A172 (cell line): ENCODE data around the gene KIF1A. TPM values are rescaled to one million over a fixed set of nuclear protein-coding genes. Genes with fewer than 3 reads are reported as not detected.
"Not testable (repeated sequence)": the region's sequence is repeated elsewhere in the genome, so short reads cannot be mapped to it uniquely, and the experiment has no call there.

Source experiments
- DNase-seq: peaks from one replicate; pipeline ENCODE4 v3.0.0-alpha.2; 2015; ENCODE audit warnings: low spot score
- total RNA-seq: library from RNA; depleted of rRNA; stranded (reverse); fragments of >200 nt; shearing (Covaris generic); gene quantifications from 2 replicates; pipeline ENCODE4 v1.2.3, GENCODE V29; 2014

KIF1A gene
- total RNA-seq, 1 experiment from 2014 or later = 6.4 TPM

- no peak for DNase-seq
Observed at GRCh38 chr2:240846873-240847595, 27.0 kb upstream of the KIF1A start.

DNA sequence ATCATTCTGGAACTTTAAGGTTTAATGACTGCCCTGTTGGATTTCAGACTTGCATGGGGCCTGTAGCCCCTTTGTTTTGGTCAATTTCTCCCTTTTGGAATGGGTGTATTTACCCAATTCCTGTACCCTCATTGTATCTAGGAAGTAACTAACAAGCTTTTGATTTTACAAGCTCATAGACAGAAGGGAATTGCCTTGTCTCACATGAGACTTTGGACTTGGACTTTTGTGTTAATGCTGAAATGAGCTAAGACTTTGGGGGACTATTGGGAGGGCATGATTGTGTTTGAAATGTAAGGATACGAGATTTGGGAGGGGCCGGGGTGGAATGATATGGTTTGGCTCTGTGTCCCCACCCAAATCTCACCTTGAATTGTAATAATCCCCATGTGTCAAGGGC, 26.3 kb upstream of the KIF1A start:
- DNase-seq = not testable (repeated sequence)

DNA sequence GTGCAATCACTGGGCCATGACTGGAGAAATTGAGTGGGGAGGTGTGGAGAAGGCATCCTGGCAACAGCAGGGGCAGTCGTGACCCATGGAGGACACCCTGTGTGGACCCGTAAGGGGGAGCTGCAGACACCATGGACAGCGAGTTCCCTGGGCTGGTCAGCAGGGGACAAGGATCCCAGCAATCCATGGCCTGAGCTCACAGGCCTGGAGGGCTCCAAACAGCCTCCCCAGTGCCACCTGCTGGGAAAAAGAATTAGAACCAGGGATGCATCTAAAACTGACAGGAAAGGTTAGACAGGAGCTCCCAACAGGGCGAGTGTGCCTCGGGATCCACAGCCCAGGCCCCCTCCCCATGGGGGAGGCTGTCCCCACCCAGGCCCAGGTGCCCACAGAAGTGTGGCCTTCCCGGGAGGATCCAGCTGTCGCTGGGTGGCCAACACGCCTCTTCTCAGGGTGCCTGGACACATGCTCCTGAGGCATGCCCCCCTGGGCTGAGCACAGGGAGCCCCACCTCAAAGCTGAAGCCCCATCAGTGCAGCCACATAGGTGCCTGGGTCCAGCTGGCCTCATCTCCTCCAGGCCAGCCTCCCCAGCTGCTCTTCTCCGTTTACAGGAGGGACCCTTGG, 20.5 kb upstream of the KIF1A start:
- DNase-seq = peak; percentile 74

GRCh38 chr2:240839152-240840143, 19.4 kb upstream of the KIF1A start:
- peak; percentile 20 for DNase-seq

GRCh38 chr2:240837621-240838020, 17.6 kb upstream of the KIF1A start:
- no peak for DNase-seq

- peak; percentile 21 for DNase-seq
Observed at GRCh38 chr2:240836781-240837467, 16.9 kb upstream of the KIF1A start.

GRCh38 chr2:240835528-240835927, 15.5 kb upstream of the KIF1A start:
- DNase-seq = no peak

DNA sequence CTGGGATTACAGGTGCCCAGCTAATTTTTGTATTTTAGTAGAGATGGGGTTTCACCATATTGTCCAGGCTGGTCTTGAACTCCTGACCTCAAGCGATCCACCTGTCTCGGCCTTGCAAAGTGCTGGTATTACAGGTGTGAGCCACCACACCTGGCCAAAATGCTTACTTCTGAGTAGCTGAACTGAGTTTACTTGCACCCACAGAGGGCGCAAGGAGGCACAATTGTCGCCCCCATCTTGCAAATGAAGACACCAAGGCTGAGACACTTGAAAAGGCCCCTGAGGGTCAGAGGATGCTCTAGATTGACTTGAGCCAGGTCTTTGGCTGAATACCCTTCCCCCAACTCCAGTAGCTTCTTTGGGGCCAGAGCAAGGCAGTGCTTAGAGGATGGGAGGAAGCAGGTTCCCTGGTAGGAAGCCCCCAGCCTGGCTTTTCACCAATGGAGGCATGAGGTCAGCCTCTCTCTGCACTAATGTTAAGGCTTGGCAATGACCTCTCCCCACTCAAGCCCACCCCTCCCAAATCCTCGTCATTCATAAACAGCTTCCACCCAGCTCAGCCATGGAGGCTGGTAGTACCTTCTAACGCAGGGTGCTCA, 14.5 kb upstream of the KIF1A start:
- DNase-seq = no peak

- no peak for DNase-seq
Observed at GRCh38 chr2:240833724-240834285, 13.8 kb upstream of the KIF1A start.

GRCh38 chr2:240832921-240833494, 13.0 kb upstream of the KIF1A start:
- no peak for DNase-seq

- peak; percentile 84 for DNase-seq
Observed at GRCh38 chr2:240832205-240832727, 12.2 kb upstream of the KIF1A start.

- no peak for DNase-seq
Observed at GRCh38 chr2:240831594-240832204, 11.7 kb upstream of the KIF1A start.

DNA sequence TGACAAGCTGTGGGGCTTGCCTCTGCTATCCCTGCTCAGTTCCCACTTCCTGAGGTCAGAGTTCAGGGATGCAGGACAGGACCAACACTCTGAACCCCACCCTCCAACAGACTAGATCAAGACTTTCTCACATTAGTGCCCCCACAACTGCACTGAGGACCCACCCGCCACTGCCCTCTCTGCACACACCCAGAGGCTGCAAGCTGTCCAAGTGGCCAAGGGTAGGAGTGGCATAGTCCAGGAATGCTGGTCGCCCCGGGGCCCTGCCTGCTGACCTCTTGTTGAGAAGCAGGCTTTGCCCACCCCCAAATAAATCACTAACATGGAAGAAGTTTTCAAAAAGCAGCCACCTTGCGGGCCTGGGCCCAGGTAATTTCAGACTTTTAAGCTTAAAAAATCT, 5.5 kb upstream of the KIF1A start:
- DNase-seq = no peak

- DNase-seq = no peak
Observed at GRCh38 chr2:240823449-240824336, 3.7 kb upstream of the KIF1A start.

DNA sequence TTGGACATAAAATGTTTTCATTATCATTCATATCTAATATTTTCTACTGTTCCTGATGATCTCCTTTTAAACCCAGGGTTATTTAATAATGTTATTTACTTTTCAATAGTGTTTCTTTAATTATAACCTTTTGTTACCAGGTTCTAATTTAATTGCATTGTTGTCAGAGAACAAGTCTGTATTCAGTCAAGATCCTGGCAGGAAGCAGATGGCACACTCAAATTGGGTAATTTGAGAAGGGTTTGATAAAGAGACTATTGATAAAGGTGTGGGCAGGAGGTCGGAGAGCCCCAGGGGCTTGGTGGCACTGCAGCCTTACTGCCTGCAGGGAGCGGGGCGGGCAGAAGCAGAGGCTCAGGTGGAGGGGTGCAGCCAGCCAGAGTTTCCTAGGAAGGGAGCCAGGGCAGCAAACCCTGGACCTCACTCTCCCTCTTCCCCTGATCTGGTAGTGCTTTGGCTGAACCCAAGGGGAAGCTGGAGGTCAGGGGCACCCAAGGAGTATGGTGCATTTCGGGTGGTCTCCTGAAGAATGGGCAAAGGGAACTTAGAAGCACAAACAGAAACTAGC, 2.3 kb upstream of the KIF1A start:
- DNase-seq = no peak

- DNase-seq = no peak
Observed at GRCh38 chr2:240821429-240821778, 1.4 kb upstream of the KIF1A start.

DNA sequence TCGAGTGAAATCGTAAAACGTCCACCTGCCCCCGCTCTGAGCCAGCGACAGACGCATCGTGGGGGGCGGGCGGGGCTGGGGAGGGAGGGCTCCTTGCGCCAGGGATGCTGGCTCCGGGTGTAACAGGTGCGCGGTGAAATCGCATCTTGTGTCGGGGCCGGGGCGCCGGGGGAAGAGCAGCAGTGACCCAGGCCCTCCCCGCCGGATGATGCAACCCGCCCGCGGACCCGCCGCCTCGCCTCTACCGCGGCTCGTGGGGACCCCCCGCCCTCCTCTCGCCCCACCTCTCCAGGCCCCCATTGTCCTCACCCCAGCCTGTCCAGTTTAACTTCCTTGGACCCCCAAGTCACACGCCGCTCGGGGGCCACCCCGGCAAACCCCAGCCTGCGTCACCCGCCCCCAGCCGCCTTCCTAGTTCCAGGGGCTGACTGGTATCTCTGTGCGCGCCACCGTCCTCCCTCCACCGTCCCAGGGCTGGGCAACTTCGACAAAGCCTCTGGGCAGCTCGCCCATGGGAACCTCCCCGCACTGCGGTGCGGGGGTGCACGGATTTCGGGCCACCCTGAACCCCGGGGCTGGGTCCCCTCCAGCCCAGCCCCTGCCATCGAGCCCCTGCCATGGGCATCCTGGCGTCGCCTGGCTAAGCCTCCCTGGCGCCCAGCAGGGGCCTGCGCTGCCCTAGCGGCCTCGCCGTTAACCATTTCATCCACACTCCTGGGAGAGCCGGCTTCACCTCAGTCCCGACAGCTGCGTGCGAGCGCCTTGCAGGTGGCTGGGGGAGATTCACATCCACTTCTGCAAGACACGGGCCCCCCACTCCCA, 799 bp upstream of the KIF1A start:
- no peak for DNase-seq
